Mammary epithelial cell (primary cell): ENCODE data around the gene HIBCH.

Source experiments
- CTCF ChIP-seq, 2 donors: IDR thresholded peaks in 1 of 2; conservative IDR thresholded peaks in 1 of 2; 2 replicates each; pipeline ENCODE4 v1.5.1; 2011 to 2012; ENCODE audit warnings: inconsistent platforms in 2 of 2, low read length in 2 of 2, mild to moderate bottlenecking in 2 of 2, control low read depth in 1 of 2, low read depth in 1 of 2; ENCODE audit not compliant: insufficient read depth in 1 of 2; ENCODE audit errors: extremely low read depth in 1 of 2
- EZH2 ChIP-seq: IDR thresholded peaks from 2 replicates; pipeline ENCODE4 v1.6.1; 2012; ENCODE audit warnings: low read length, inconsistent platforms, borderline replicate concordance

DNA sequence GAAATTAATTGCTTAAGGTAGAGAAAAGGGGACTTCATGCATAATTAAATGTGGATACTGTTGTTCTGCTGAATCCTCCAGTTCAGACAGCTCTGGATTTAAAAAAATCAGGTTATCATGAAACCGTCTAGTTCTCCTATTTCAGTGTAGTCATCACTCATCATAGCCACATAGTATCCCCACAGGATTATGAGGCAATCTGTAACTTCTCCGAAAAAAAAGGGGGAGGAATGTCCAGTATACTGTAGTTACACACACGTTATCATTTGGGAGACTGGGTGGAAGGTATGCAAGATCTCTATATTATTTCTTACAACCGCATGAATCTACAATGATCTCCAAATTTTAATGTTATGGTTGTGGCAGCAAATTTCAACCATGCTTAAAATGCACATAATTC is 114.0 kb downstream of the HIBCH start:
- TF ChIP-seq CTCF (conservative IDR thresholded peaks at IDR 0.05 in 1 of 2, IDR thresholded peaks at IDR 0.05 in 1 of 2; ENCODE audit: extremely low read depth in 1 of 2, insufficient read depth in 1 of 2, low read depth in 1 of 2, low read length in 2 of 2) (no peak), EZH2 (no peak)
